ENCODE measurements around the gene RNASE12.

DNA sequence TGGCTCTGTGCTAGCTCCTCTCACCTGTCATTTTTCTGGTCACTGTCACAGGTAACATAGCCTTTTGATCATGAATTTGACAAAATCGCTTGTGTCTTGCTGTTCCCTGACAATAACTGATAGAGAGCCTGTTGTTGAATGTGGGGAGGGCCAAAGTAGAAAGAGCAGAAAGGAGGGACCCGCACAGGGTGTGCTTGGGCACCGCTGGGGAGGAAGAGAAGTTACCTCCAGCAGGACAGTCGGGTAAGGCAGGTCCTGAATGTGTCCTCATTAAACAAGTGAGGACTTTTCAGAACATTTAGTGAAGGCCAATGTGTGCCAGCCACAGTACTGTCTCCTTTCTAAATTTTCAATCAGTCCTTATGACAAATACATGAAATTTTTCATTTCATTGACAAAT, at the start of gene RNASE12:
- TF ChIP-seq GATA2 (IDR thresholded peaks at IDR 0.05; ENCODE audit: low read depth, low read length) (no peak), GATA3 (IDR thresholded peaks at IDR 0.05; ENCODE audit: low read depth, low read length) (no peak)
